ENCODE results near the gene ARFIP1. TPM values are rescaled to one million over a fixed set of nuclear protein-coding genes. Genes with fewer than 3 reads are reported as not detected.
"Not testable (repeated sequence)": the region's sequence is repeated elsewhere in the genome, so short reads cannot be mapped to it uniquely, and the experiment has no call there.

The ARFIP1 gene
- total RNA-seq, 1 donor from 2014 or later: 36.6 TPM

- DNase-seq: no peak
These were observed 6.2 kb downstream of the ARFIP1 start for GRCh38 chr4:152785639-152786615.

- no peak for DNase-seq
These were observed 6.9 kb downstream of the ARFIP1 start for GRCh38 chr4:152786627-152787026.

- no peak for DNase-seq
These were observed 16.1 kb downstream of the ARFIP1 start for GRCh38 chr4:152795891-152796290.

GRCh38 chr4:152803541-152803940 is 23.8 kb downstream of the ARFIP1 start:
- peak; percentile 30 for DNase-seq

- no peak for DNase-seq
These were observed 25.4 kb downstream of the ARFIP1 start for GRCh38 chr4:152805071-152805650.

GRCh38 chr4:152805818-152806217 is 26.1 kb downstream of the ARFIP1 start:
- DNase-seq: peak; percentile 21

- peak; percentile 24 for DNase-seq
These were observed 26.9 kb downstream of the ARFIP1 start for GRCh38 chr4:152806501-152807125.

- no peak for DNase-seq
These were observed 27.6 kb downstream of the ARFIP1 start for GRCh38 chr4:152807294-152807829.

- DNase-seq: no peak
These were observed 28.9 kb downstream of the ARFIP1 start for GRCh38 chr4:152808670-152809069.

- no peak for DNase-seq
These were observed 31.0 kb downstream of the ARFIP1 start for GRCh38 chr4:152810715-152811287.

- no peak for DNase-seq
These were observed 35.3 kb downstream of the ARFIP1 start for GRCh38 chr4:152815078-152815477.

GRCh38 chr4:152817331-152817730 is 37.6 kb downstream of the ARFIP1 start:
- DNase-seq: no peak

- DNase-seq: no peak
These were observed 39.4 kb downstream of the ARFIP1 start for GRCh38 chr4:152819026-152819645.

GRCh38 chr4:152820073-152820472 is 40.3 kb downstream of the ARFIP1 start:
- DNase-seq: no peak

GRCh38 chr4:152822323-152822722 is 42.6 kb downstream of the ARFIP1 start:
- no peak for DNase-seq

- no peak for DNase-seq
These were observed 44.8 kb downstream of the ARFIP1 start for GRCh38 chr4:152824561-152824960.

GRCh38 chr4:152825336-152825735 is 45.6 kb downstream of the ARFIP1 start:
- DNase-seq: no peak

GRCh38 chr4:152828122-152828521 is 48.4 kb downstream of the ARFIP1 start:
- DNase-seq: no peak

GRCh38 chr4:152831416-152831815 is 51.7 kb downstream of the ARFIP1 start:
- no peak for DNase-seq

- DNase-seq: no peak
These were observed 57.2 kb downstream of the ARFIP1 start for GRCh38 chr4:152836936-152837335.

- DNase-seq: not testable (repeated sequence)
These were observed 60.0 kb downstream of the ARFIP1 start for GRCh38 chr4:152839729-152840128.

Measured in tongue (tissue), 2 donors.